ENCODE results near the gene IGFL4.

Gene IGFL4

GRCh38 chr19:46077815-46078167, 37.0 kb upstream of the IGFL4 start:
- Histone ChIP-seq H3K27me3 (replicated peaks; ENCODE audit: control insufficient read depth, insufficient read depth, low read length, poor library complexity, severe bottlenecking) (peaks cover 19% of the 10 kb centered on the region), H3K27ac (ENCODE audit: insufficient read depth, low read length, poor library complexity, severe bottlenecking) (no peak overlapping the region), H3K9me3 (ENCODE audit: control insufficient read depth, low read length) (no peaks in the 10 kb centered on the region), H3K4me1 (ENCODE audit: control insufficient read depth, insufficient read depth, low read length, poor library complexity, severe bottlenecking) (peaks cover 4% of the 10 kb centered on the region), H3K4me3 (ENCODE audit: insufficient read depth, low read depth, low read length, poor library complexity, severe bottlenecking) (no peak overlapping the region), H3K36me3 (ENCODE audit: control insufficient read depth, insufficient read depth, low read length) (no peaks in the 10 kb centered on the region)
- DNase-seq = no peak

GRCh38 chr19:46076951-46077814, 36.4 kb upstream of the IGFL4 start:
- Histone ChIP-seq H3K9me3 (ENCODE audit: control insufficient read depth, low read length) (no peaks in the 10 kb centered on the region), H3K4me3 (ENCODE audit: insufficient read depth, low read depth, low read length, poor library complexity, severe bottlenecking) (no peak overlapping the region), H3K4me1 (ENCODE audit: control insufficient read depth, insufficient read depth, low read length, poor library complexity, severe bottlenecking) (peaks cover 4% of the 10 kb centered on the region), H3K27ac (ENCODE audit: insufficient read depth, low read length, poor library complexity, severe bottlenecking) (no peak overlapping the region), H3K36me3 (ENCODE audit: control insufficient read depth, insufficient read depth, low read length) (no peaks in the 10 kb centered on the region), H3K27me3 (replicated peaks; ENCODE audit: control insufficient read depth, insufficient read depth, low read length, poor library complexity, severe bottlenecking) (peaks cover 19% of the 10 kb centered on the region)
- no peak for DNase-seq

GRCh38 chr19:46076031-46076880, 35.5 kb upstream of the IGFL4 start:
- no peaks in the 10 kb centered on the region for H3K9me3 ChIP-seq (ENCODE audit: control insufficient read depth, low read length)
- H3K27ac ChIP-seq (ENCODE audit: insufficient read depth, low read length, poor library complexity, severe bottlenecking) = no peak overlapping the region
- no peak for DNase-seq
- no peaks in the 10 kb centered on the region for H3K36me3 ChIP-seq (ENCODE audit: control insufficient read depth, insufficient read depth, low read length)
- peaks cover 19% of the 10 kb centered on the region for H3K27me3 ChIP-seq (replicated peaks; ENCODE audit: control insufficient read depth, insufficient read depth, low read length, poor library complexity, severe bottlenecking)
- peaks cover 4% of the 10 kb centered on the region for H3K4me1 ChIP-seq (ENCODE audit: control insufficient read depth, insufficient read depth, low read length, poor library complexity, severe bottlenecking)
- H3K4me3 ChIP-seq (ENCODE audit: insufficient read depth, low read depth, low read length, poor library complexity, severe bottlenecking) = no peak overlapping the region

GRCh38 chr19:46073268-46073922, 32.6 kb upstream of the IGFL4 start:
- no peak overlapping the region for H3K27ac ChIP-seq (ENCODE audit: insufficient read depth, low read length, poor library complexity, severe bottlenecking)
- no peak overlapping the region for H3K4me3 ChIP-seq (ENCODE audit: insufficient read depth, low read depth, low read length, poor library complexity, severe bottlenecking)
- H3K9me3 ChIP-seq (ENCODE audit: control insufficient read depth, low read length) = no peaks in the 10 kb centered on the region
- no peaks in the 10 kb centered on the region for H3K36me3 ChIP-seq (ENCODE audit: control insufficient read depth, insufficient read depth, low read length)
- peaks cover 4% of the 10 kb centered on the region for H3K4me1 ChIP-seq (ENCODE audit: control insufficient read depth, insufficient read depth, low read length, poor library complexity, severe bottlenecking)
- no peak for DNase-seq
- H3K27me3 ChIP-seq (replicated peaks; ENCODE audit: control insufficient read depth, insufficient read depth, low read length, poor library complexity, severe bottlenecking) = peaks cover 19% of the 10 kb centered on the region

- Histone ChIP-seq H3K36me3 (ENCODE audit: control insufficient read depth, insufficient read depth, low read length) (no peaks in the 10 kb centered on the region), H3K4me1 (ENCODE audit: control insufficient read depth, insufficient read depth, low read length, poor library complexity, severe bottlenecking) (no peaks in the 10 kb centered on the region)
Observed at GRCh38 chr19:46069806-46070341, 29.1 kb upstream of the IGFL4 start.

GRCh38 chr19:46068345-46069258, 27.8 kb upstream of the IGFL4 start:
- Histone ChIP-seq H3K36me3 (ENCODE audit: control insufficient read depth, insufficient read depth, low read length) (no peaks in the 10 kb centered on the region), H3K27me3 (replicated peaks; ENCODE audit: control insufficient read depth, insufficient read depth, low read length, poor library complexity, severe bottlenecking) (peaks cover 3% of the 10 kb centered on the region), H3K4me1 (ENCODE audit: control insufficient read depth, insufficient read depth, low read length, poor library complexity, severe bottlenecking) (no peaks in the 10 kb centered on the region), H3K27ac (ENCODE audit: insufficient read depth, low read length, poor library complexity, severe bottlenecking) (no peak overlapping the region), H3K9me3 (ENCODE audit: control insufficient read depth, low read length) (no peaks in the 10 kb centered on the region), H3K4me3 (ENCODE audit: insufficient read depth, low read depth, low read length, poor library complexity, severe bottlenecking) (no peak overlapping the region)
- DNase-seq = no peak

More at GRCh38 chr19:46069806-46070341, 29.1 kb upstream of the IGFL4 start:
- no peak for DNase-seq
- Histone ChIP-seq H3K4me3 (ENCODE audit: insufficient read depth, low read depth, low read length, poor library complexity, severe bottlenecking) (no peak overlapping the region), H3K27me3 (replicated peaks; ENCODE audit: control insufficient read depth, insufficient read depth, low read length, poor library complexity, severe bottlenecking) (peaks cover 3% of the 10 kb centered on the region), H3K27ac (ENCODE audit: insufficient read depth, low read length, poor library complexity, severe bottlenecking) (no peak overlapping the region), H3K9me3 (ENCODE audit: control insufficient read depth, low read length) (no peaks in the 10 kb centered on the region)

- no peak overlapping the region for H3K27ac ChIP-seq (ENCODE audit: insufficient read depth, low read length, poor library complexity, severe bottlenecking)
- H3K36me3 ChIP-seq (ENCODE audit: control insufficient read depth, insufficient read depth, low read length) = no peaks in the 10 kb centered on the region
- H3K9me3 ChIP-seq (ENCODE audit: control insufficient read depth, low read length) = no peaks in the 10 kb centered on the region
- no peak overlapping the region for H3K4me3 ChIP-seq (ENCODE audit: insufficient read depth, low read depth, low read length, poor library complexity, severe bottlenecking)
- peaks cover 3% of the 10 kb centered on the region for H3K27me3 ChIP-seq (replicated peaks; ENCODE audit: control insufficient read depth, insufficient read depth, low read length, poor library complexity, severe bottlenecking)
- no peak for DNase-seq
- H3K4me1 ChIP-seq (ENCODE audit: control insufficient read depth, insufficient read depth, low read length, poor library complexity, severe bottlenecking) = no peaks in the 10 kb centered on the region
Observed at GRCh38 chr19:46067691-46068090, 26.9 kb upstream of the IGFL4 start.

GRCh38 chr19:46066471-46066870, 25.7 kb upstream of the IGFL4 start:
- no peaks in the 10 kb centered on the region for H3K9me3 ChIP-seq (ENCODE audit: control insufficient read depth, low read length)
- H3K36me3 ChIP-seq (ENCODE audit: control insufficient read depth, insufficient read depth, low read length) = no peaks in the 10 kb centered on the region
- no peak overlapping the region for H3K27ac ChIP-seq (ENCODE audit: insufficient read depth, low read length, poor library complexity, severe bottlenecking)
- H3K4me3 ChIP-seq (ENCODE audit: insufficient read depth, low read depth, low read length, poor library complexity, severe bottlenecking) = no peak overlapping the region
- peaks cover 3% of the 10 kb centered on the region for H3K27me3 ChIP-seq (replicated peaks; ENCODE audit: control insufficient read depth, insufficient read depth, low read length, poor library complexity, severe bottlenecking)
- no peaks in the 10 kb centered on the region for H3K4me1 ChIP-seq (ENCODE audit: control insufficient read depth, insufficient read depth, low read length, poor library complexity, severe bottlenecking)
- no peak for DNase-seq

- Histone ChIP-seq H3K27ac (ENCODE audit: insufficient read depth, low read length, poor library complexity, severe bottlenecking) (no peak overlapping the region), H3K36me3 (ENCODE audit: control insufficient read depth, insufficient read depth, low read length) (no peaks in the 10 kb centered on the region), H3K27me3 (replicated peaks; ENCODE audit: control insufficient read depth, insufficient read depth, low read length, poor library complexity, severe bottlenecking) (peaks cover 3% of the 10 kb centered on the region), H3K4me1 (ENCODE audit: control insufficient read depth, insufficient read depth, low read length, poor library complexity, severe bottlenecking) (no peaks in the 10 kb centered on the region), H3K4me3 (ENCODE audit: insufficient read depth, low read depth, low read length, poor library complexity, severe bottlenecking) (no peak overlapping the region), H3K9me3 (ENCODE audit: control insufficient read depth, low read length) (no peaks in the 10 kb centered on the region)
- no peak for DNase-seq
Observed at GRCh38 chr19:46065486-46066071, 24.8 kb upstream of the IGFL4 start.
